K562 (cell line): ENCODE measurements around the gene CHMP2A. TPM values are rescaled to one million over a fixed set of nuclear protein-coding genes. Genes with fewer than 3 reads are reported as not detected.

Source experiments
- ARHGAP35 ChIP-seq: fragments of 450-650 bp; IDR thresholded peaks from 2 replicates; pipeline ENCODE4 v1.6.1; 2018; ENCODE audit not compliant: partially characterized antibody
- CHD2 ChIP-seq: IDR thresholded peaks from 2 replicates; pipeline ENCODE4 v1.6.1; 2011; ENCODE audit warnings: low read depth, low read length
- CREB3 ChIP-seq: fragments of 450-650 bp; conservative IDR thresholded peaks from 2 replicates; pipeline ENCODE4 v1.6.1; 2016; ENCODE audit warnings: missing genetic modification characterization, low read depth, mild to moderate bottlenecking, missing compliant biosample characterization, moderate library complexity
- ETV1 ChIP-seq: fragments of 450-650 bp; conservative IDR thresholded peaks from 2 replicates; pipeline ENCODE4 v1.6.1; 2016; ENCODE audit warnings: missing genetic modification characterization, control low read depth, low read depth, missing compliant biosample characterization
- FOXP1 ChIP-seq: sonication (generic); formaldehyde crosslinking; IDR thresholded peaks from 2 replicates; pipeline ENCODE4 v1.8.0; 2022; ENCODE audit warnings: mild to moderate bottlenecking, missing genetic modification reagents
- HDGF ChIP-seq: fragments of 450-650 bp; IDR thresholded peaks from 2 replicates; pipeline ENCODE4 v1.6.1; 2016
- HIVEP1 ChIP-seq: fragments of 250-450 bp; sonication (Bioruptor Pico); IDR thresholded peaks from 2 replicates; pipeline ENCODE4 v1.4.0; 2020; ENCODE audit warnings: mild to moderate bottlenecking
- HMGN3 ChIP-seq: IDR thresholded peaks from 2 replicates; pipeline ENCODE4 v1.6.1; 2011; ENCODE audit warnings: borderline replicate concordance, low read depth, mild to moderate bottlenecking, mixed read lengths, low read length; ENCODE audit not compliant: insufficient read length; ENCODE audit errors: extremely low read depth
- MLX ChIP-seq, 2 experiments: fragments of 450-650 bp in 1 of 2; sonication (generic) in 1 of 2; formaldehyde crosslinking; conservative IDR thresholded peaks; 2 replicates each; pipeline versions ENCODE4 v1.4.0 to v1.8.1; 2020 to 2022; ENCODE audit warnings: mild to moderate bottlenecking in 1 of 2, missing genetic modification reagents in 1 of 2
- MTA3 ChIP-seq: fragments of 450-650 bp; formaldehyde crosslinking; IDR thresholded peaks from 2 replicates; pipeline ENCODE4 v1.6.1; 2017; ENCODE audit warnings: mild to moderate bottlenecking, borderline replicate concordance
- PHB2 ChIP-seq: fragments of 450-650 bp; IDR thresholded peaks from 2 replicates; pipeline ENCODE4 v1.6.1; 2017; ENCODE audit warnings: low read depth
- PRMT5 ChIP-seq: sonication (generic); formaldehyde crosslinking; IDR thresholded peaks from 2 replicates; pipeline ENCODE4 v1.5.0; 2020; ENCODE audit warnings: missing genetic modification reagents
- SNIP1 ChIP-seq: fragments of 450-650 bp; IDR thresholded peaks from 2 replicates; pipeline ENCODE4 v1.7.1; 2017; ENCODE audit warnings: low read depth, mild to moderate bottlenecking
- TSC22D4 ChIP-seq: fragments of 450-650 bp; IDR thresholded peaks from 2 replicates; pipeline ENCODE4 v1.6.1; 2016; ENCODE audit warnings: missing genetic modification characterization, missing biosample characterization, control low read depth
- ZBED1 ChIP-seq: IDR thresholded peaks from 2 replicates; pipeline ENCODE4 v1.6.1; 2014
- ZNF445 ChIP-seq: fragments of 250-450 bp; sonication (Bioruptor Pico); IDR thresholded peaks from 2 replicates; pipeline ENCODE4 v1.4.0; 2020; ENCODE audit warnings: low read depth, mild to moderate bottlenecking, moderate library complexity
- polyA plus RNA-seq, 8 experiments: library from polyadenylated mRNA; depleted of rRNA in 4 of 8; stranded (reverse) in 5 of 8; unstranded in 3 of 8; fragments of >200 nt; fragmentation: Nextera tagmentation in 2 of 8; fragmentation: Illumina TruSeq in 1 of 8; extraction: Ambion mirVana in 2 of 8; extraction: Trizol in 1 of 8; gene quantifications; 2 replicates each; pipeline versions ENCODE4 v1.2.1 to v1.2.3, GENCODE V29; 2011 to 2014; ENCODE audit warnings: inconsistent platforms in 1 of 8, missing spikeins in 1 of 8
- total RNA-seq, 7 experiments: library from RNA; depleted of rRNA in 6 of 7; stranded (reverse); fragments of >200 nt in 6 of 7; fragmentation: Illumina TruSeq in 2 of 7; extraction: Trizol in 2 of 7; gene quantifications; 2 replicates each; pipeline versions ENCODE4 v1.2.1 to v1.2.3, GENCODE V29; 2011 to 2021; ENCODE audit warnings: low replicate concordance in 1 of 7
- TF ChIP-seq, protein P1 (sequence below), 2 experiments: fragments of 450-650 bp in 1 of 2; sonication (generic) in 1 of 2; formaldehyde crosslinking in 1 of 2; IDR thresholded peaks; 2 replicates each; pipeline versions ENCODE4 v1.7.1 to v1.9.0; 2016 to 2022; ENCODE audit warnings: inconsistent platforms in 1 of 2, mild to moderate bottlenecking in 1 of 2, missing genetic modification reagents in 1 of 2

CHMP2A gene
- total and polyA plus RNA-seq, 9 of the 15 experiments (the other 6 are each of a cell fraction or from before 2014, with no cell fraction given), result 57.6 to 159 (median 87.2) TPM

DNA sequence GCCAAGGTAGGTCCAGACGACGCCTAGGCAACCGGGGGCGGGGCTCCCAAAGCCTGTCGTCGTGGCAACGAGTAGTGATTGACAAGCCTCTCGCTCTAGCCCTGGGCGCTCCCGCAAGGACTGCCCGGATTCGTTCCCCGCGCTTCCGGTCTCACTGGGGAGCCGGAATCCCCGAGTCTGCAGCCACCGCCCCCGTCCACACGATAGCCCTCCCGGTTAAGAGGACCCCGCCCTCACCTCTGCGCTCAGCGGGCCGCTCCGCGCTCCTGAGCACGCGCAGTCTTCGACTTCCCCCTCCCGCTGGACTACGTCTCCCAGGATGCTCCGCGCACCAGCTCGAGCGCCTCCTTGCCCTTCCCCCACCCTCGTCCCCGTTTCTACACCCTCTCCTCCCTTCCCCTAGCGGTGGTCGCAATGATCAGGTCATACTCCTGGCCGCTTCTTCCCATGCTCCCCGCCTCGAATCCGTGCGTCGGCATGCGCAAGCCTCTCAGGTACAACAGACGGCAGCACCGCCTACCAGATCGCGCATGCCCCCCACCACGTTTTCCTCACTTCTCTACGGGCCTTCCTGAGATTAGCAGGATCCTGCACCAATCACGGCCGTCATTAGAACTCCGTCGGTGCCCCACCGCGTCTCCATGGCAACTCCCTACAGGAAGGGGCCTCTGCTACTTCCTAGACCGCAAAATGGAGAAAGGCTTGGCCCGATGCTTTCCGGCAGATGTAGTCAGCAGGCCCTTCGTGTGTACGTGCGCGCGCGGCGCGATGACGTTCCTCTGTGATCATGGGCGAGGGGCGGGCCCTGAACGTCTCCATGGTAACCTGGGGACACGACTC is 18.1 kb upstream of the CHMP2A start, which contains the start of gene MZF1 (continued):
- TF ChIP-seq, protein P1, sequence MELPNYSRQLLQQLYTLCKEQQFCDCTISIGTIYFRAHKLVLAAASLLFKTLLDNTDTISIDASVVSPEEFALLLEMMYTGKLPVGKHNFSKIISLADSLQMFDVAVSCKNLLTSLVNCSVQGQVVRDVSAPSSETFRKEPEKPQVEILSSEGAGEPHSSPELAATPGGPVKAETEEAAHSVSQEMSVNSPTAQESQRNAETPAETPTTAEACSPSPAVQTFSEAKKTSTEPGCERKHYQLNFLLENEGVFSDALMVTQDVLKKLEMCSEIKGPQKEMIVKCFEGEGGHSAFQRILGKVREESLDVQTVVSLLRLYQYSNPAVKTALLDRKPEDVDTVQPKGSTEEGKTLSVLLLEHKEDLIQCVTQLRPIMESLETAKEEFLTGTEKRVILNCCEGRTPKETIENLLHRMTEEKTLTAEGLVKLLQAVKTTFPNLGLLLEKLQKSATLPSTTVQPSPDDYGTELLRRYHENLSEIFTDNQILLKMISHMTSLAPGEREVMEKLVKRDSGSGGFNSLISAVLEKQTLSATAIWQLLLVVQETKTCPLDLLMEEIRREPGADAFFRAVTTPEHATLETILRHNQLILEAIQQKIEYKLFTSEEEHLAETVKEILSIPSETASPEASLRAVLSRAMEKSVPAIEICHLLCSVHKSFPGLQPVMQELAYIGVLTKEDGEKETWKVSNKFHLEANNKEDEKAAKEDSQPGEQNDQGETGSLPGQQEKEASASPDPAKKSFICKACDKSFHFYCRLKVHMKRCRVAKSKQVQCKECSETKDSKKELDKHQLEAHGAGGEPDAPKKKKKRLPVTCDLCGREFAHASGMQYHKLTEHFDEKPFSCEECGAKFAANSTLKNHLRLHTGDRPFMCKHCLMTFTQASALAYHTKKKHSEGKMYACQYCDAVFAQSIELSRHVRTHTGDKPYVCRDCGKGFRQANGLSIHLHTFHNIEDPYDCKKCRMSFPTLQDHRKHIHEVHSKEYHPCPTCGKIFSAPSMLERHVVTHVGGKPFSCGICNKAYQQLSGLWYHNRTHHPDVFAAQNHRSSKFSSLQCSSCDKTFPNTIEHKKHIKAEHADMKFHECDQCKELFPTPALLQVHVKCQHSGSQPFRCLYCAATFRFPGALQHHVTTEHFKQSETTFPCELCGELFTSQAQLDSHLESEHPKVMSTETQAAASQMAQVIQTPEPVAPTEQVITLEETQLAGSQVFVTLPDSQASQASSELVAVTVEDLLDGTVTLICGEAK (IDR thresholded peaks at IDR 0.05), result peak; percentile 91
- TF ChIP-seq, protein P1 (CRISPR knock-in tag; IDR thresholded peaks at IDR 0.05), result no peak
- TF ChIP-seq ZBED1 (no peak; the same call in 1 of the 2 replicates), ZNF445 (CRISPR knock-in tag) (no peak), FOXP1 (CRISPR knock-in tag) (peak; percentile 89; the same call in 1 of the 2 replicates), ARHGAP35 (no peak), SNIP1 (peak; percentile 39; the same call in 1 of the 2 replicates), MTA3 (peak; percentile 88; the same call in 1 of the 2 replicates), MLX (CRISPR knock-in tag; conservative IDR thresholded peaks at IDR 0.05) (0 out of 4 replicates have a peak, but pooled peaks of 1 of the 2 experiments have one; percentile 54), CREB3 (no peak), PHB2 (peak; percentile 73; the same call in 1 of the 2 replicates), HDGF (0 out of 2 replicates have a peak, but pooled peaks have one; percentile 23), PRMT5 (CRISPR knock-in tag) (no peak), TSC22D4 (tag) (no peak), HMGN3 (peak; percentile 48), CHD2 (peak; percentile 72; the same call in 1 of the 2 replicates), ETV1 (tag) (peak; percentile 63), HIVEP1 (no peak)
